Thyroid gland (tissue), 4 donors: ENCODE results near the gene TNFRSF17. TPM values are rescaled to one million over a fixed set of nuclear protein-coding genes. Genes with fewer than 3 reads are reported as not detected.
A peak's percentile ranks its signal among the peaks of the same experiment; 100 is the strongest.
"Not testable (repeated sequence)": the region's sequence is repeated elsewhere in the genome, so short reads cannot be mapped to it uniquely, and the experiment has no call there.

Source experiments
- DNase-seq, 2 donors: peaks; one replicate each; pipeline ENCODE4 v3.0.0-alpha.2; 2019
- H3K27ac ChIP-seq, 3 donors: fragments of 200-600 bp; sonication (generic); 1 replicate in 2 of 3; 2 replicates in 1 of 3; pipeline ENCODE4 v1.5.1; 2016 to 2019; ENCODE audit warnings: mild to moderate bottlenecking in 1 of 3, moderate library complexity in 1 of 3
- H3K27me3 ChIP-seq: fragments of 200-600 bp; sonication (generic); one replicate; pipeline ENCODE4 v1.5.1; 2019
- H3K36me3 ChIP-seq, 2 donors: fragments of 200-600 bp; sonication (generic); one replicate each; pipeline ENCODE4 v1.5.1; 2016 to 2019
- H3K4me1 ChIP-seq, 2 donors: fragments of 200-600 bp; sonication (generic); one replicate each; pipeline ENCODE4 v1.5.1; 2017 to 2019
- H3K4me3 ChIP-seq, 3 donors: fragments of 200-600 bp; sonication (generic); replicated peaks in 1 of 3; 1 replicate in 2 of 3; 2 replicates in 1 of 3; pipeline ENCODE4 v1.5.1; 2016; ENCODE audit warnings: mild to moderate bottlenecking in 1 of 3
- H3K9me3 ChIP-seq: fragments of 200-600 bp; sonication (generic); one replicate; pipeline ENCODE4 v1.5.1; 2017
- CTCF ChIP-seq, 6 experiments: fragments of 200-600 bp in 3 of 6; fragments of 450-650 bp in 3 of 6; sonication (generic) in 3 of 6; IDR thresholded peaks; one replicate each; pipeline ENCODE4 v1.5.1; 2016 to 2019; ENCODE audit warnings: antibody characterized with exemption in 6 of 6, mild to moderate bottlenecking in 2 of 6, inconsistent platforms in 1 of 6, moderate library complexity in 1 of 6
- POLR2A ChIP-seq, 2 donors: fragments of 450-650 bp; IDR thresholded peaks; one replicate each; pipeline ENCODE4 v1.6.1; 2017; ENCODE audit warnings: antibody characterized with exemption in 2 of 2, mild to moderate bottlenecking in 2 of 2, moderate library complexity in 1 of 2
- WGBS, 2 donors: methylation state at CpG; one replicate each; pipeline ENCODE4 v1.1.5; 2017; 5-methylcytosine and 5-hydroxymethylcytosine counted together
- intact Hi-C: fragments of 100-400 bp; cut with DNase I; formaldehyde crosslinking; loops from one replicate; pipeline ENCODE4 v1.15.1; 2023
- total RNA-seq, 4 donors: library from RNA; depleted of rRNA; stranded (reverse); fragments of >200 nt; gene quantifications; one replicate each; pipeline ENCODE4 v1.2.3, GENCODE V29; 2016

TNFRSF17 gene
- total RNA-seq, result under 1 TPM in 1 of 4 donors, not detected in 3; 0.67 TPM

DNA sequence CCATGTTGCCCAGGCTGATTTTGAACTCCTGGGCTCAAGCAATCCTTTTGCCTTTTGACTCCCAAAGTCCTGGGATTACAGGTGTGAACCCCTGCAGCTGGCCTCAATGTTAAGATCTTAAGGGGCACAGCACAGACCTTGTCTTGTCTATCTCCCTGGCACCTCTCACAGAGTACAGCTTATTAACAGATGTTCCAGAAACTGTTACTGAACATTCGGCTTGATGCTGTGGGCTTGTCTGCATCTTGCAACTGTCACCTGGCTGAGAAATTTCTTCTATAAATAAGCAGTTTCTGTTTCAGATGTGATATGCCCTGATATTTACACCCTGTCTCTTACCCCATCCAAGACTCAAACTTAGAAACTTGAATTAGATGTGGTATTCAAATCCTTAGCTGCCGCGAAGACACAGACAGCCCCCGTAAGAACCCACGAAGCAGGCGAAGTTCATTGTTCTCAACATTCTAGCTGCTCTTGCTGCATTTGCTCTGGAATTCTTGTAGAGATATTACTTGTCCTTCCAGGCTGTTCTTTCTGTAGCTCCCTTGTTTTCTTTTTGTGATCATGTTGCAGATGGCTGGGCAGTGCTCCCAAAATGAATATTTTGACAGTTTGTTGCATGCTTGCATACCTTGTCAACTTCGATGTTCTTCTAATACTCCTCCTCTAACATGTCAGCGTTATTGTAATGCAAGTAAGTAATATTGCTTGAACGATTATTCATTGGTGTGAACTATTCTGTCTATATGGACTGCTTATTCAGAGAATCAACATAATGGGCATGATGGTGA lies at the start of gene TNFRSF17:
Gene TNFRSF17, plus strand, starts transcription at position 450 of the 791 bp plus-strand sequence. Its CDS starts 115 bp downstream, at position 565.
- no peaks in the 10 kb centered on the region for H3K9me3 ChIP-seq
- no peak within 1 kb of the TSS for H3K4me3 ChIP-seq
- 52 to 56% methylated on average over 9 of the region's 9 CpGs for WGBS, 2 donors
- no peaks in the 10 kb centered on the region for H3K36me3 ChIP-seq
- peak in 1 of 2 donors; percentile 37 for DNase-seq
- H3K4me1 ChIP-seq, result peaks cover 16 to 22% of the 10 kb centered on the region in 2 donors
- TF ChIP-seq POLR2A (IDR thresholded peaks at IDR 0.05), result no peak
- no peak for TF ChIP-seq CTCF (IDR thresholded peaks at IDR 0.05)
- peak within 1 kb of the TSS; percentile 29 to 90 (median 71) for H3K27ac ChIP-seq
- intact Hi-C loops, result no loop called here
- H3K27me3 ChIP-seq, result no peaks in the 10 kb centered on the region

DNA sequence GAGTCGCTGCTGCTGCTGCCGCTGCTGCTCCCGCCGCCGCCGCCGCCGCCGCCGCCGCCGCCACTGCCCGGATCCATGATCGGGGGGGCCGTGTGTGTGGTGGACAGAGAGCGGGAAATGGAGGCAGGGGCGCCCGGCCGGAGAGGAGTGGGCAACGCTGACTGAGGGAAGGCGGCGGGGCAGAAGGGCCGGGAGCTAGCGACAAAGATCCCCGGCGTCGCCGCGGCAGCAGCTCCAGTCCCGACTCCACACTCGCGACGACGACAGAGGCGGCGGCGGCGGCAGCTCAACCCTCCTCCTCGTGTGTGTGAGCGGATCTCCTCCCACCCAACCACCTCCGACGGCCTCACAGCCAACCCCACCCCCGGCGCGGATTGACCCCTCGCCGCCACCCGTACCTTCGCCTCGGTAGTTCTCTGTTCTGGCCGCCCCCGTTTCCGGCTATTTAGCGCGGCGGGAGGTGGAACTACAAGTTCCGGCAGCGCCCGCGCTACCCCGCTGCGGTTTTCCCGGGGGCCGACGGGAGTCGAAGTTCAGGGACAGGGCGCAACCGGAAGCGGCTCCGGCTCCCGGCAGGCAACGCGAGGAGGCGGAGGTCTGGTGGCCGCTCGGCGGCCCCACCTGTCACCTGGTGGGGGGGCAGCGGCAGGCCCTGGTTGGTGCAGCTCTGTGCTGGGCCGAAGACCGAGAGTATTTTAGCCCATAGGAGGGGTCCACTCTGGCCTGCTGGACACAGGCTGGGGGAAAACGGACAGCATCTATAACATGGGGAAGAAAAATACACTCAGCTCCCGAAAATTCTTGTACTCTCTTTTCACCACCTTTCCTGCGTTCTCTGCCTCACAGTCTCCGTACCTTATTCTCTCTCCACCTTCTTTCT lies 49.1 kb upstream of the TNFRSF17 start, which contains the start of gene GSPT1:
Gene GSPT1, minus strand, starts transcription at position 313 of the 880 bp plus-strand sequence. Its CDS starts 236 bp downstream, at position 77.
- Histone ChIP-seq H3K27me3 (no peaks in the 10 kb centered on the region), H3K9me3 (no peaks in the 10 kb centered on the region), H3K4me3 (peak within 1 kb of the TSS; percentile 59 to 99 (median 77)), H3K27ac (peak within 1 kb of the TSS; percentile 85 to 92 (median 88)), H3K36me3 (no peaks in the 10 kb centered on the region), H3K4me1 (peaks cover 25 to 26% of the 10 kb centered on the region in 2 donors)
- peak; percentile 99 to 100 for DNase-seq
- TF ChIP-seq POLR2A (IDR thresholded peaks at IDR 0.05) (peak; percentile 82 to 94), CTCF (IDR thresholded peaks at IDR 0.05) (peak in 4 of 6 experiments; percentile 13 to 34 (median 17))
- intact Hi-C loops, result loop anchor here (5.0 kb wide), 1 partner anchor 64 kb away; the partner anchor contains the start of gene RSL1D1
- 7 to 13% methylated on average over 11 to 14 of the region's 84 CpGs for WGBS, 2 donors

DNA sequence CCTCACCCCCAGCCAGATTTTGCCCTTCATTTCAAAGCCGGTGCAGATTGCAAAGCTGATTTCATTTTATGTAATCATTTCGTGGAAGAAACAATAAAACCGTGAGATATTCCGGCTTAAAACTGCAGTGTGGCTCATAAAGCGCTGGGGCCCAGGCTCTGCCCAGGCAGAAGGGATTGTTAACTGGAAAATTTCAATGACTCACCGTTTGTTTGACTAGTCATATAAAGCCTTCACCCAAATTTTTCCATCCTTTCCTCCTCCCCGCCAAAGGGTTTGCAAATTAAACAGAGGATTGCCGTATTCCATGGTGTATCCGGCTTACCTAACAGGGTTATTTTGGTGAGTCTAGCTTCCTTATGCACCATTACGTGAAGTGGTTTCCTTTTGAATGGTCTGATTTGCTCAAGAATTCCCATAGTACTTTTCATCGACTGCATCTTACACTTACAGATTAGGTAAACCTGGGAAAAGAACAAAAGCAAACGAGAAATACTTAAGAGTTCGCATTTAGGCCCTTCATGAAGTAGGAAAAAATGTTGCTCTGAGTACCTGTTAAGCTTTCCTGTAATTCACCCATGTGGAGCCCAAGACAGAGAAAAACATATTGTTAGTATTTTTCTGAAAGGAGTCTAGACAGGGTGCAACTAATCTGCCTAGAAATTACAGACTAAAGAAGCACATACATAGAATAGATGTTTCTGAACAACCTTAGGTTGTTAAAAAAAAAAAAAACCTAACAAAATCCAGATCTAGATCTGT lies 48.3 kb upstream of the TNFRSF17 start:
- H3K4me3 ChIP-seq, result peak overlapping the region in 1 of 3 donors; percentile 23
- H3K36me3 ChIP-seq, result no peaks in the 10 kb centered on the region
- WGBS, 2 donors, result 66 to 68% methylated on average over 13 of the region's 13 CpGs
- H3K4me1 ChIP-seq, result peaks cover 20 to 21% of the 10 kb centered on the region in 2 donors
- TF ChIP-seq CTCF (IDR thresholded peaks at IDR 0.05), result no peak
- TF ChIP-seq POLR2A (IDR thresholded peaks at IDR 0.05), result no peak
- no peaks in the 10 kb centered on the region for H3K27me3 ChIP-seq
- H3K9me3 ChIP-seq, result no peaks in the 10 kb centered on the region
- DNase-seq, result no peak
- peak overlapping the region in 2 of 3 donors; percentile 59 to 92 for H3K27ac ChIP-seq
- intact Hi-C loops, result loop anchor here (5.0 kb wide), 1 partner anchor 64 kb away; the partner anchor contains the start of gene RSL1D1

DNA sequence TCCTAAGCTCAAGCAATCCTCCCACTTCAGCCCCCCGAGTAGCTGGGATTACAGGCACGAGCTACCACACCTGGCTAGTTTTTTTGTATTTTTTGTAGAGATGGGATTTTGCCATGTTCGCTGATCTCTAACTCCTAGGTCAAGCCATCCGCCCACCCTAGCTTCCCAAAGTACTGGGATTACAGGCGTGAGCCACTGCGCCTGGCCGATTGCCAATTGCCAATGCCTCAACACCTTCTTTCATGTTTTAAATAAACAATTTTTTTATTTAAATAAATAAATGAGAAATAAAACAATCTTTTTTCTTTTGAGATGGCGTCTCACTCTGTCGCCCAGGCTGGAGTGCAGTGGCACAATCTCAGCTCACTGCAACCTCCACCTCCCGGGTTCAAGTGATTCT lies 41.0 kb upstream of the TNFRSF17 start:
- H3K4me1 ChIP-seq, H3K27me3 ChIP-seq, H3K4me3 ChIP-seq, H3K27ac ChIP-seq, H3K36me3 ChIP-seq, H3K9me3 ChIP-seq, intact Hi-C loops: not testable (repeated sequence)
- peak; percentile 8 to 17 for DNase-seq
- 73% methylated on average over 10 of the region's 10 CpGs for WGBS, 2 donors

GRCh38 chr16:11927350-11927749 lies 37.7 kb upstream of the TNFRSF17 start:
- H3K4me1 ChIP-seq, H3K4me3 ChIP-seq, H3K36me3 ChIP-seq, H3K27me3 ChIP-seq, H3K27ac ChIP-seq, intact Hi-C loops, H3K9me3 ChIP-seq: not testable (repeated sequence)
- DNase-seq, result peak; percentile 72 to 79
- 49 to 52% methylated on average over 9 to 13 of the region's 13 CpGs for WGBS, 2 donors

DNA sequence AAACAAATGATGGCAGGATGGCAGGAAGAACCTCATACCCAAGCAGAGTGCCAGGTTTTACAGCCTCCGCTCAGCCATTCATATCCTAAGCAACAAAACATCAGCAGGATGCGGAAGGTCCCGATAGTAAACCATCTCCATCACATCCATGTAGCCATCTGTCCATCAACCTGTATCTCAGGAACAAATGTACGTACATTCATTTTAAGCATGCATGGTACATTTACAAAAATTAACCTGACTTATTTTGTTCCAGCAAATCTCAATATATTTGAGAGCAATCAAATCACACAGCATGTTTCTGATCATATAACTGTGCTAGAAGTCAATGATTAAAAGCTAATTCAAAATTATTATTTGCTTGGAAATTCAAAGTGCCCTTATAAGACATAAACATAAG lies 23.1 kb upstream of the TNFRSF17 start, which contains the start of gene NPIPB2:
Gene NPIPB2, minus strand, starts transcription at position 101 of the 400 bp plus-strand sequence. Its CDS starts 0 bp downstream, at position 101.
- 80 to 97% methylated on average over 2 to 3 of the region's 4 CpGs for WGBS, 2 donors
- DNase-seq, H3K36me3 ChIP-seq, intact Hi-C loops, H3K4me1 ChIP-seq, H3K4me3 ChIP-seq, H3K27me3 ChIP-seq, H3K9me3 ChIP-seq, H3K27ac ChIP-seq: not testable (repeated sequence)
